Stimulated activated CD4-positive, alpha-beta T cell treated with anti-CD3 and anti-CD28 coated beads, Interleukin-1b, Interleukin-23, amount 100 ng/mL, for 24 hours (primary cell): ENCODE data around the gene ACTA2.

ENCODE experiments used
- DNase-seq, 4 experiments: peaks; one replicate each; pipeline ENCODE4 v3.0.0-alpha.2; 2020; ENCODE audit warnings: low read depth in 4 of 4, low spot score in 1 of 4

ACTA2 gene

GRCh38 chr10:88895250-88895649, 57.3 kb downstream of the ACTA2 start:
- DNase-seq = no peak

- DNase-seq = no peak
These were observed 59.0 kb downstream of the ACTA2 start for GRCh38 chr10:88893611-88894010.

- DNase-seq = no peak
These were observed 60.2 kb downstream of the ACTA2 start for GRCh38 chr10:88892222-88892967.

- no peak for DNase-seq
These were observed 61.7 kb downstream of the ACTA2 start for GRCh38 chr10:88890681-88891381.

GRCh38 chr10:88889559-88890337, 62.8 kb downstream of the ACTA2 start:
- DNase-seq = no peak

DNA sequence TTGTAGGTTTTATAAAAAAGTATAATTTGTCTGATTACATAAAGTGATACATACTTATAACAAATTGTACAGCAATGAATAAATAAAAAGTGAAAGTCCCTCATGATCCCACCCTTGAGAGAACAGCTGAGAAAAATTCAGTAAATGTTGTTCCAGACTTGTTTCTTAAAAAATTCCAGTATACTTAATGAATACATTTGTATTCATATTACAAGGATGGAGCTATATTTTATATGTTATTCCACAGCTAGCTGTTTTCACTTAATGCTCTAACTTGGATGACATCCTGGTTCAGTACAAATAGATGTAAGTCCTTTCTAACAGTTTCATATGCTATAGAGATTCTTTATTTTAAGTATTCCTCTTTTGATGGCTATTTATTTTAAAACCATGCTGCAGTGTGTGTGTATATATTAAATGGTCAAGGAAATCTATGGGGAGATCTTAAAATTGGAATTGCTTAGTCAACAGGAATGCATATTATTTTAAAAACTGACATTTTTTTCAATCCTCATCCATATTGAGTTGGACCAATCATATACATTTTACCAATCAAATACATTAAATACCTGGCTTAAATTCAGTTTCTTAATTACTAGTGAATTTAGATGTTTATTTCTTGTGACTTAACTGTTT, 63.6 kb downstream of the ACTA2 start:
- no peak for DNase-seq

DNA sequence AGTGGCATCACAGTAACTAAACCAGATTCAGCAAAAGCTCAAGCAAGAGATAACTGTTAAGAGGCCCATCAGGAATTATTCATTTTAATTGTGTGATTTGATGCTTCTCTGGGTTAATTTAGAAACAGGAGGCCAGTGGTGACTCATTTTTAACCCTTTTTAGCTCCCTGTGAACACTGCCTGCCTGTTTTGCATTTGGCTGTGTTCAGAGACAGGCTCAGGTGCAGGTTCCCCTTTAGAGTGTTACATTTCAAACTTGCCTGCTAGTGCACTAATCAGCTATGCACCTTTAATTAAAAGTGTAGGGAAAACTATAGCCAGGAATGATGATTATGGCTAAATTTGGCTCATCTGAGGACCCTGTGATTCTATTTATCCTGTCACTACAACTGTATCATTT, 66.0 kb downstream of the ACTA2 start:
- DNase-seq = no peak
